Activated T-helper 1 cell treated with Interleukin-2 at 50 U/mL for 16 hours (primary cell): Measurements from ENCODE around the gene DPH5.
A peak's percentile ranks its signal among the peaks of the same experiment; 100 is the strongest.
"Not testable (repeated sequence)": the region's sequence is repeated elsewhere in the genome, so short reads cannot be mapped to it uniquely, and the experiment has no call there.

Experiments used
- DNase-seq: peaks from one replicate; pipeline ENCODE4 v3.0.0-alpha.2; 2020; ENCODE audit warnings: low read depth

The DPH5 gene

DNA sequence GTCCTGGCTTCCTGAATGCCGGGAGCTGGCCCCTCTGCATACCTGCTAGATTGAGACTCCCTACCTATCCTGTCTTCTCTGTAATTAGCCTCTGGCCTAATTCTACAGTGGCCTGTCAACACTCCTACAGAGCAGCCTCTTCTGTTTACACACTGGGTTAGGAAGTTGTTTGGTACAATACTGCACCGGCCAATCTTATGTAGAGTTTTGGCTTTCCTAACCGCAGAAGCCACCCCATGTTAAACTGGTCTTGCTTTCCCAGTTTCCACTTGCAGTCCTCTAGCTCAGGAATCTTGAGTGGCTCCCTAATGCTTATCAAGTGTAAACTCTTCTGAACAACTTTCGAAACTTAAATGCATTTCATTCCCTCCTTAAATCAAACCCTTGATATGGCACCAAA is 42.8 kb downstream of the DPH5 start:
- no peak for DNase-seq

GRCh38 chr1:100979631-100980030 is 46.0 kb downstream of the DPH5 start:
- no peak for DNase-seq

DNA sequence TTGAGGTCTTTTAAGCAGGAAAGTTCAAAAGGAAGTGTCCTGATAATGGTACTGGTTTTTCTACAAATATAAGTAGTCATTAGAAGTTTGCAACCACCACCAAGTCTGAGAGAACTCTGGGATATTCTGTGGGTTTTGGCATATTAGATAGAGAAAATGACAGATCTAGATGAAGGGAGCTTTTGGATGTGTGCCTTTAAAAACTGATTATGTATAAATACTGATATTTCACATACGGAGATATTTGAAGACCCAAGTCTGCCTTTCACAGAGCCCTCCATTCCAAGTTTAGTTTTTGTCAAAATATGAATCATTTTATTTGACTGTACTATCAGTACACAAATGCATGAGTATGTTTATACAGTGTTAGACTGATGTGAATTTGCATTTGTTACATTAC is 48.6 kb downstream of the DPH5 start:
- DNase-seq = no peak

GRCh38 chr1:100972185-100972584 is 53.4 kb downstream of the DPH5 start:
- DNase-seq = no peak

GRCh38 chr1:100971021-100971420 is 54.6 kb downstream of the DPH5 start:
- DNase-seq = no peak

GRCh38 chr1:100969327-100969726 is 56.3 kb downstream of the DPH5 start:
- no peak for DNase-seq

DNA sequence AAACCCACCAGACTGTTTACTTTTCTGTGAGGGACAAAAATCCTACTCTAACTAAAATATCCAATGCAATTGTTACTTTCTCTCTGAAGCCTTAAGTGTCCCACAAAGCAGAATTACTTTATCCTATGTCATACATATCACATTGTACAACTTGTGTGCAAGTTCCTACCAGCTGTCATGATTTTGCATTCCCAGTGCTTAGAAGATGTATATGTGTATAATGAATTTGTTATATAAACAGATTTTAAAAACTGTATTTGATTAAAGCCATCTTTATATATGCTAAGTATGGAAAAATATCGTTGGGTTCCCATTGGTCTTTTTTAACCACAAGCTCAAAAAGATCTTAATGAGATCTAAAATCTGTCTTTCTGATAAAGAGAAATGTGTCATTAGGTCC is 57.0 kb downstream of the DPH5 start:
- DNase-seq = no peak

DNA sequence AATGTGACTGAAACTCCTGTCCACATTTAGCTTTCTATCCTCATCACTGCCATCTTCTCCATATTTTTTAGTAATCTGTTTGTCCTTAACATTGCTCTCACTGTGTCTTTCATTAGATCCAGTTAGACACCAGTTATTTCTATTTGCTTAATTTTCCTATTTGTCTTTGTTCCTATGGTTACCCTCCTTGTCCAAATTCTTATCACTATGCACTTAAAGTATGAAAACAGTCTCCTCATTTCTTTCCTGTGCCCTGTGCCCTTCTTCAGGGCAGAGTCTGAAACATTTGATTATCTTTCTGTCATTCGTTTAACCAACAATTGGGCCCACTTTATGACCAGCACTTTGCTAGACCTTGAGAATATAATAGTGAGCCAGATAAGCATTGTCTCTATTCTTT is 65.5 kb downstream of the DPH5 start:
- DNase-seq = no peak

DNA sequence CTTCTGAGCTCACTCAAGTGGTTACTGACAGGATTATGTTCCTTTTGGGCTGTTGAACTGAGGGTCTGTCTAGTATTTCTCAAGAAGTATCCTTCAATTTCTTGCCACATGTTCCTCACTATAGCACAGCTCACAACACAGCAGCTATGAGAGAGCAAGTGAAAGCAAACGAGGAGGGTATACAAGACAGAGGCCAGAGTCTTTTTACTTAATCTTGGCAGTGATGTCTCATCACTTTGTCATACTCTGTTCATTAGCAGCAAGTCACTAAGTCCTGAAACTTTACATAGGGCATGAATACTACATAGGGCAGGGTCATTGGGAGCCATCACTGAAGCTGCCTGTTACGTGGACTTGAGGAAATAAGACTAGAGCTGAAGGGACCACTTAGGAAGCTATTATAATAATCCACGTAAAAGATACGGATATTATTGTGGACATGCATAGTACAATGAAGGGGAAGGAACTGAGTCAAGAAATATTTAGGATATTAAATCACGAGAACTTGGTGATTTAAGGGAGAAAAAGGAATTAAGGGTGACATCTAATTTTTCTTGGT is 66.0 kb downstream of the DPH5 start:
- no peak for DNase-seq

DNA sequence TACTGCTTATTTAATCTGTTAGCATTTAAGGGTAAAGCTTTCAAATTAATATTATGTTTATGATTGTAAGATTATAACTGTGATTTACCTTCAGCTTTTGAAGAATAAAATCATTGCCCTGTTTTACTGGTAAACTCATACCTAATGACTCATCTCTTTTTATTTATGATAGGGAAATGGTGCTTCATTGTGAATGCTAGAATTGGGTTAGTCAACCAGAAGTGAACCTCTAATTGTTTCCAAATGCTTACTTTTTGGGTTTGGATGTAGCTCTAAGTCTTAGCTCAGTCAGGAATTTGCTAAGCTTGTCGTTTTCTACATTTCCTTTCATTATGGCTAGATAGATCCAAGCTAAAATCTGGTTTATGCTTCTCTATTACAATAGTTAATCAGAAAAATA is 70.3 kb downstream of the DPH5 start:
- no peak for DNase-seq

DNA sequence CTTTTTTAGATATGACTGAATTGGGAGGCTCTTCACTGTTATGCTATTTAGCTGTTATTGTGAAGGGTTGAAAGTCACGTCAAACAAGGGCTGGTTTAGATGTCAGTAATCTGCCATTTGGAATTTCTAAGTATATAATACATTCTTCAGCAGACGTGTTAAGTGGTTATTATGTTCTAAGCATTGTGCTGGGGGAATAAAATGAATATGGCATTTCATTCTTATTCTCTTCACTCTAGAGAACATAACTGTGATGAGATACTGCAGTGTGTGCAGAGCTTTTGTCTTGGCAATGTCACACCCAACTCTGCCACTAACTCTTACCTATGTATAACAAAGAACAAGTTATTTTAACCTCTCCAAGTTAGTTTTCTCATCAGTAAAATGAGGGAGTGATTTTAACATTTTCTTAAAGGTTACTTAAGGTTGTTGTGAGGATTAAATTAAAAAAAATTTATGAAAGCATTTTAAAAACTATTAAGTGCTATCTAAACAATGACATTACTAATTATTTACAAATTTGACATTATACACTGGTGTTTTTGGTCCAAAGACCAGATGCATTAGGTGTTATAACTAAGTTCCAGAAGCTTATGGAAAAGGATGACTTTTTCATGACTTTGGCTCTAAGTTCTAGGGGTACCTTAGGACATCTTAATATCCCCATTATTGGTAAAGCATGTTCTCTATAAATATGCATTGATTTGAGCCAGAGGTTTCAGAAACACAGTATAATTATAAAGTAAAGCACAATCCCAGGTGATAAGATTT is 71.4 kb downstream of the DPH5 start:
- no peak for DNase-seq

DNA sequence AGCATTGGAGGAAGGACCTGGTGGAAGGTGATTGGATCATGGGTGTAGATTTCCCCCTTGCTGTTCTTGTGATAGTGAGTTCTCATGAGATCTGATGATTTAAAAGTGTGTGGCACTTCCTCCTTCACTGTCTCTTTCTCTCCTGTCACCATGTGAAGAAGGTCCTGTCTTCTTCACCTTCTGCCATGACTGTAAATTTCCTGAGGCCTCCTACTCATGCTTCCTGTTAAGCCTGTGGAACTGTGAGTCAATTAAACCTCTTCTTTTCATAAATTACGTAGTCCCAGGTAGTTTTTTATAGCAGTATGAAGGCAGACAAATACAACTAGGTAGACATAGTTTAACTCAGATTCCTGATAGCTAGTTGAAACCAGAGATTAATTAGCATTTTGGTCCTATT is 72.6 kb downstream of the DPH5 start:
- not testable (repeated sequence) for DNase-seq

GRCh38 chr1:100952104-100952745 is 73.4 kb downstream of the DPH5 start:
- DNase-seq = no peak

GRCh38 chr1:100950781-100951180 is 74.8 kb downstream of the DPH5 start:
- DNase-seq = no peak

- no peak for DNase-seq
Measured at GRCh38 chr1:100950337-100950736, 75.2 kb downstream of the DPH5 start.

DNA sequence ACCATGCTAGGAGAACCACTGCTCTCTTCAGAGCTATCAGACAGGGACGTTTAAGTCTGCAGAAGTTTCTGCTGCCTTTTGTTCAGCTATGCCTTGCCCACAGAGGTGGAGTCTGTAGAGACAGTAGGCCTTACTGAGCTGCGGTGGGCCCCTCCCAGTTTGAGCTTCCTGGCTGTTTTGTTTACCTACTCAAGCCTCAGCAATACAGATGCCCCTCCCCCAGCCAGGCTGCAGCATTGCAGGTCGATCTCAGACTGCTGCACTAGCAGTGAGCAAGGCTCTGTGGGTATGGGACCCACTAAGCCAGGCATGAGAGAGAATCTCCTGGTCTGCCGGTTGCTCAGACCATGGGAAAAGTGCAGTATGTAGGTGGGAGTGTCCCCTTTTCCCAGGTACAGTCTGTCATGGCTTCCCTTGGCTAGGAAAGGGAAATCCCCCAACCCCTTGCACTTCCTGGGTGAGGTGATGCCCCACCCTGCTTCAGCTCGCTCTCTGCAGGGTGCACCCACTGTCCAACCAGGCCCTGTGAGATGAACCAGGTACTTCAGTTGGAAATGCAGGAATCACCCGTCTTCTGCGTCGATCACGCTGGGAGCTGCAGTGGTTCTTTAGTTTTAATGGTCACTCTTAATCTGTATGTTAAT is 75.9 kb downstream of the DPH5 start:
- DNase-seq = peak; percentile 67

GRCh38 chr1:100948721-100949405 is 76.7 kb downstream of the DPH5 start:
- DNase-seq = not testable (repeated sequence)

DNA sequence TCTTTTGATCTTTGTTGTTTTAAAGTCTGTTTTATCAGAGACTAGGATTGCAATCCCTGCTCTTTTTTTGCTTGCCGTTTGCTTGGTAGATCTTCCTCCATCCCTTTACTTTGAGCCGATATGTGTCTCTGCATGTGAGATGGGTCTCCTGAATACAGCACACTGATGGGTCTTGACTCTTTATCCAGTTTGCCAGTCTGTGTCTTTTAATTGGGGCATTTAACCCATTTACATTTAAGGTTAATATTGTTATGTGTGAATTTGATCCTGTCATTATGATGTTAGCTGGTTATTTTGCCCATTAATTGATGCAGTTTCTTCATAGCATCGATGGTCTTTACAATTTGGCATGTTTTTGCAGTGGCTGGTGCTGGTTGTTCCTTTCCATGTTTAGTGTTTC is 77.8 kb downstream of the DPH5 start:
- DNase-seq = not testable (repeated sequence)

DNA sequence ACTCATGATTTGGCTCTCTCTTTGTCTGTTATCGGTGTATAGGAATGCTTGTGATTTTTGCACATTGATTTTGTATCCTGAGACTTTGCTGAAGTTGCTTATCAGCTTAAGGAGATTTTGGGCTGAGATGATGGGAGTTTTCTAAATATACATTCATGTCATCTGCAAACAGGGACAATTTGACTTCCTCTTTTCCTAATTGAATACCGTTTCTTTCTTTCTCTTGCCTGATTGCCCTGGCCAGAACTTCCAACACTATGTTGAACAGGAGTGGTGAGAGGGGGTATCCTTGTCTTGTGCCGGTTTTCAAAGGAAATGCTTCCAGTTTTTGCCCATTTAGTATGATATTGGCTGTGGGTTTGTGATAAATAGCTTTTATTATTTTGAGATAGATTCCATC is 79.5 kb downstream of the DPH5 start:
- DNase-seq = not testable (repeated sequence)

- no peak for DNase-seq
Measured at GRCh38 chr1:100943533-100943932, 82.1 kb downstream of the DPH5 start.

DNA sequence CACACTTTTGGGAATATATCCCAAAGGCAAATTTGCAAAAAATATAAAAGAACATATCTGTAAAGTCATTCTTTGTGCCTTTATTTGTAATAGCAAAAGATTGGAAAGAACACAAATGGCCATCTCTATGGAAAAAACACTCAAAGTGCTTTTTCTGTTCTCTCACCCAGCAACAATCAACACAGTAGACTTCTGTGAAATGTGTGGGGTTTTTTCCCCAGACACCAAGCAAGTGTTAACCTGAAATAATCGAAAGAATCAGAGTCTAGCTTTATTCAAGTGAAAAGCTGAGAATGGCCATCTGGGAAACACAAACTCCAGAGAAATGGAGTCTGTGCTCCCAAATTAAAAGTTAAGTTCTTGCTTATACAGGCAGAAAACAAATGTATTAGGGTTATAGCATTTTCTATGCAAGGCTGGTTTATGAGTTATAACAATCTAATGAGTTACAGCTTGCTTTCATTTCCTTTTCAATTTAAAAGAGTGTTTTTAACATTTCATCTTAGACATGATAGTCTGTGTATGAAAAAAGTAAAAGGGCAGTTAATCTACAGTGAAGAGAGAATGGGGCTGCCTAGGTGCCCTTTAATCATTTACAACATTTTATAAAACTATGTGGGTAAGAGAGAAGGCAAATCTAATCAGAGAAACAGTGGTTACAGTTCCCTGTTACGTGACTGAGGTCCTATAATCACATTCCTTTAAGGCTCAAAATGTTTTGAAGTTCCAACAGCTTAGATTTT is 83.1 kb downstream of the DPH5 start:
- DNase-seq = no peak
